Smooth muscle cell (in vitro differentiated cells): ENCODE results near the gene DDX31. TPM values are rescaled to one million over a fixed set of nuclear protein-coding genes. Genes with fewer than 3 reads are reported as not detected.
"Not testable (repeated sequence)": the region's sequence is repeated elsewhere in the genome, so short reads cannot be mapped to it uniquely, and the experiment has no call there.

Source experiments
- DNase-seq: peaks from one replicate; lab custom pipeline; 2025; ENCODE audit not compliant: unreplicated experiment; lab: John Stamatoyannopoulos, UW
- H2AFZ ChIP-seq: fragments of 200-600 bp; sonication (generic); 2 replicates; pipeline ENCODE4 v1.6.0; 2016; ENCODE audit warnings: antibody characterized with exemption, low read depth, mild to moderate bottlenecking
- H3F3A ChIP-seq: fragments of 200-600 bp; sonication (generic); 2 replicates; pipeline ENCODE4 v1.6.0; 2017; ENCODE audit warnings: antibody characterized with exemption, low read depth
- H3K27ac ChIP-seq: fragments of 200-600 bp; sonication (generic); 2 replicates; pipeline ENCODE4 v1.5.1; 2016; ENCODE audit warnings: low read depth, mild to moderate bottlenecking
- H3K27me3 ChIP-seq: fragments of 200-600 bp; sonication (generic); 2 replicates; pipeline ENCODE4 v1.6.1; 2016; ENCODE audit warnings: low read depth, mild to moderate bottlenecking
- H3K36me3 ChIP-seq: fragments of 200-600 bp; sonication (generic); 2 replicates; pipeline ENCODE4 v1.5.1; 2016; ENCODE audit warnings: low read depth
- H3K4me1 ChIP-seq: fragments of 200-600 bp; sonication (generic); 2 replicates; pipeline ENCODE4 v1.5.1; 2016; ENCODE audit warnings: low read depth
- H3K4me2 ChIP-seq: fragments of 200-600 bp; sonication (generic); 2 replicates; pipeline ENCODE4 v1.6.0; 2016; ENCODE audit warnings: mild to moderate bottlenecking
- H3K4me3 ChIP-seq: fragments of 200-600 bp; sonication (generic); 2 replicates; pipeline ENCODE4 v1.5.1; 2016; ENCODE audit warnings: mild to moderate bottlenecking
- H3K79me2 ChIP-seq: fragments of 200-600 bp; sonication (generic); 2 replicates; pipeline ENCODE4 v1.6.0; 2016; ENCODE audit warnings: low read depth, mild to moderate bottlenecking
- H3K9ac ChIP-seq: fragments of 200-600 bp; sonication (generic); 2 replicates; pipeline ENCODE4 v1.6.0; 2016; ENCODE audit warnings: low read depth
- H3K9me3 ChIP-seq: fragments of 200-600 bp; sonication (generic); replicated peaks from 2 replicates; pipeline ENCODE4 v1.5.1; 2016; ENCODE audit warnings: low read depth
- H4K20me1 ChIP-seq: fragments of 200-600 bp; sonication (generic); 2 replicates; pipeline ENCODE4 v1.6.0; 2016; ENCODE audit warnings: low read depth
- CTCF ChIP-seq: fragments of 200-600 bp; sonication (generic); IDR thresholded peaks from 2 replicates; pipeline ENCODE4 v1.5.1; 2017; ENCODE audit warnings: borderline replicate concordance, mild to moderate bottlenecking, antibody characterized with exemption; ENCODE audit not compliant: insufficient read depth, poor library complexity, severe bottlenecking
- WGBS: methylation state at CpG from one replicate; pipeline ENCODE4 v1.1.7; 2016; ENCODE audit warnings: low lambda C conversion rate; 5-methylcytosine and 5-hydroxymethylcytosine counted together
- polyA plus RNA-seq: library from polyadenylated mRNA; unstranded; fragments of >200 nt; fragmentation: Nextera tagmentation; extraction: Ambion mirVana; gene quantifications from 2 replicates; pipeline ENCODE4 v1.2.1, GENCODE V29; 2016
- total RNA-seq: library from RNA; depleted of rRNA; stranded (reverse); fragments of >200 nt; gene quantifications from 2 replicates; pipeline ENCODE4 v1.2.3, GENCODE V29; 2014

The DDX31 gene
- total and polyA plus RNA-seq, 2 experiments from 2014 or later, result 5.9 to 11.9 TPM

GRCh38 chr9:132712753-132713152 is 43.0 kb upstream of the DDX31 start:
- WGBS, result 91% methylated on average over 5 of the region's 5 CpGs
- Histone ChIP-seq H3K9ac (no peak overlapping the region), H3K27ac (no peak overlapping the region), H3K9me3 (no peaks in the 10 kb centered on the region), H3F3A (no peaks in the 10 kb centered on the region), H3K36me3 (no peaks in the 10 kb centered on the region), H2AFZ (no peak overlapping the region), H4K20me1 (no peaks in the 10 kb centered on the region), H3K27me3 (no peaks in the 10 kb centered on the region), H3K79me2 (no peaks in the 10 kb centered on the region), H3K4me1 (no peaks in the 10 kb centered on the region), H3K4me2 (no peak overlapping the region), H3K4me3 (no peak overlapping the region)
- no peak for TF ChIP-seq CTCF
- no peak for DNase-seq

GRCh38 chr9:132711846-132712245 is 42.1 kb upstream of the DDX31 start:
- H3K27ac ChIP-seq, result no peak overlapping the region
- no peaks in the 10 kb centered on the region for H3K79me2 ChIP-seq
- no peak for DNase-seq
- H3K36me3 ChIP-seq, result no peaks in the 10 kb centered on the region
- no peak overlapping the region for H2AFZ ChIP-seq
- no peak for TF ChIP-seq CTCF
- no peak overlapping the region for H3K4me2 ChIP-seq
- H4K20me1 ChIP-seq, result no peaks in the 10 kb centered on the region
- no peak overlapping the region for H3K4me3 ChIP-seq
- H3K27me3 ChIP-seq, result no peaks in the 10 kb centered on the region
- no peak overlapping the region for H3K9ac ChIP-seq
- H3F3A ChIP-seq, result no peaks in the 10 kb centered on the region
- WGBS, result 86% methylated on average over 3 of the region's 3 CpGs
- H3K9me3 ChIP-seq, result no peaks in the 10 kb centered on the region
- no peaks in the 10 kb centered on the region for H3K4me1 ChIP-seq

DNA sequence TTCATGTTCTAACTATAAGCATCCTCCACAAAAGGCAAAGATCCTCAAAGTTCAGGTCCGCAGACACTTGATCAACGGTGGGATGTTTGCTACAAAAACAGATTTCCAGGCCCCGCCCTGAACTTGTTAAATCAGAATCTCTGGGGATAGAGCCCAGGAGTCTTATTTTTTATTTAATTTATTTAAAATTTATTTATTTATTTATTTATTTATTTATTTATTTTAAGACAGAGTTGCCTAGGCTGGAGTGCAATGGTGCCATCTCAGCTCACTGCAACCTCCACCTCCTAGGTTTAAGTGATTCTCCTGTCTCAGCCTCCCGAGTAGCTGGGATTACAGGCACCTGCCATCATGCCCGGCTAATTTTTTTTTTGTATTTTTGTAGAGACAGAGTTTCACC is 41.4 kb upstream of the DDX31 start:
- H3K4me3 ChIP-seq, H3K9ac ChIP-seq, H3K4me1 ChIP-seq, H3K79me2 ChIP-seq, H2AFZ ChIP-seq, H4K20me1 ChIP-seq, H3F3A ChIP-seq, H3K4me2 ChIP-seq, H3K27ac ChIP-seq, H3K9me3 ChIP-seq, H3K27me3 ChIP-seq, H3K36me3 ChIP-seq, DNase-seq: not testable (repeated sequence)
- 94% methylated on average over 5 of the region's 5 CpGs for WGBS

DNA sequence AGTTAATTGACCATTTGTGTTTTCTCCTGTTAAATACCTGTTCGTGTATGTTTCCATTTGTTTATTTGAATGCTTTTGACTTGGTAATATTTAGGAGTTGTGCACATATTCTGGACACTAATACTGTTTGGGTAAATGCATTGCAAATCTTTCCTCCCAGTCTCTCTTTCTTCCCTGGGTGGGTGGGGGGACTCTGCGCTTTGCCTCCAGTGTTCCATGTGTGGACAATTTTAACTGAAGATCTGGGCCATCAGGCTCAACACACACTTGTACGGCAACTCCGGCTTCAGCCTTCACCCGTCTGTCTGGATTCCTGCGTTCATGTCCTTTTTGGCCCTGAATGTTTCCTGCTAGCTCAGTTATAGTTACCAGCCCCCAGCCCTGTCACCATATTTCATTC is 40.5 kb upstream of the DDX31 start:
- no peak overlapping the region for H3K9ac ChIP-seq
- H4K20me1 ChIP-seq, result no peaks in the 10 kb centered on the region
- H3K79me2 ChIP-seq, result no peaks in the 10 kb centered on the region

More for the DNA sequence above, 40.5 kb upstream of the DDX31 start:
- no peak for DNase-seq
- H3K4me2 ChIP-seq, result no peak overlapping the region
- H3F3A ChIP-seq, result no peaks in the 10 kb centered on the region
- no peaks in the 10 kb centered on the region for H3K36me3 ChIP-seq
- no peak for TF ChIP-seq CTCF
- no peak overlapping the region for H2AFZ ChIP-seq
- 92% methylated on average over 6 of the region's 6 CpGs for WGBS
- no peak overlapping the region for H3K4me3 ChIP-seq
- H3K27me3 ChIP-seq, result no peaks in the 10 kb centered on the region
- no peak overlapping the region for H3K27ac ChIP-seq
- H3K9me3 ChIP-seq, result no peaks in the 10 kb centered on the region
- H3K4me1 ChIP-seq, result no peaks in the 10 kb centered on the region
